ENCODE results near the gene ULK1.
A peak's percentile ranks its signal among the peaks of the same experiment; 100 is the strongest.
"Not testable (repeated sequence)": the region's sequence is repeated elsewhere in the genome, so short reads cannot be mapped to it uniquely, and the experiment has no call there.

ULK1 gene

GRCh38 chr12:131869871-131870418 lies 24.5 kb upstream of the ULK1 start:
- Mint-ChIP-seq H3K4me3 (no peak overlapping the region), H3K27me3 (no peaks in the 10 kb centered on the region), H3K9me3 (no peaks in the 10 kb centered on the region), H3K27ac (no peak overlapping the region), H3K4me1 (ENCODE audit: low read depth) (no peaks in the 10 kb centered on the region), H3K36me3 (ENCODE audit: low read depth) (no peaks in the 10 kb centered on the region)

GRCh38 chr12:131871677-131872076 lies 22.7 kb upstream of the ULK1 start:
- H3K27ac Mint-ChIP-seq: no peak overlapping the region
- no peaks in the 10 kb centered on the region for H3K9me3 Mint-ChIP-seq
- no peaks in the 10 kb centered on the region for H3K36me3 Mint-ChIP-seq (ENCODE audit: low read depth)
- H3K27me3 Mint-ChIP-seq: no peaks in the 10 kb centered on the region
- no peak overlapping the region for H3K4me3 Mint-ChIP-seq
- no peaks in the 10 kb centered on the region for H3K4me1 Mint-ChIP-seq (ENCODE audit: low read depth)

GRCh38 chr12:131872154-131873051 lies 22.0 kb upstream of the ULK1 start:
- Mint-ChIP-seq H3K4me3 (no peak overlapping the region), H3K27me3 (no peaks in the 10 kb centered on the region), H3K36me3 (ENCODE audit: low read depth) (no peaks in the 10 kb centered on the region), H3K4me1 (ENCODE audit: low read depth) (no peaks in the 10 kb centered on the region), H3K27ac (no peak overlapping the region), H3K9me3 (no peaks in the 10 kb centered on the region)

- Mint-ChIP-seq H3K9me3 (no peaks in the 10 kb centered on the region), H3K4me3 (no peak overlapping the region), H3K27me3 (no peaks in the 10 kb centered on the region), H3K36me3 (ENCODE audit: low read depth) (no peaks in the 10 kb centered on the region), H3K4me1 (ENCODE audit: low read depth) (no peaks in the 10 kb centered on the region), H3K27ac (no peak overlapping the region)
These were observed 21.1 kb upstream of the ULK1 start for GRCh38 chr12:131873293-131873692.

- H3K36me3 Mint-ChIP-seq (ENCODE audit: low read depth); H3K4me3 Mint-ChIP-seq; H3K4me1 Mint-ChIP-seq (ENCODE audit: low read depth); H3K27ac Mint-ChIP-seq; H3K9me3 Mint-ChIP-seq; H3K27me3 Mint-ChIP-seq: not testable (repeated sequence)
These were observed 19.4 kb upstream of the ULK1 start for GRCh38 chr12:131874972-131875371.

GRCh38 chr12:131877216-131877615 lies 17.2 kb upstream of the ULK1 start:
- H3K4me3 Mint-ChIP-seq; H3K27me3 Mint-ChIP-seq; H3K27ac Mint-ChIP-seq; H3K9me3 Mint-ChIP-seq; H3K36me3 Mint-ChIP-seq (ENCODE audit: low read depth); H3K4me1 Mint-ChIP-seq (ENCODE audit: low read depth): not testable (repeated sequence)

GRCh38 chr12:131878436-131878835 lies 16.0 kb upstream of the ULK1 start:
- H3K36me3 Mint-ChIP-seq (ENCODE audit: low read depth); H3K9me3 Mint-ChIP-seq; H3K4me3 Mint-ChIP-seq; H3K27ac Mint-ChIP-seq; H3K4me1 Mint-ChIP-seq (ENCODE audit: low read depth); H3K27me3 Mint-ChIP-seq: not testable (repeated sequence)

GRCh38 chr12:131882804-131883520 lies 11.5 kb upstream of the ULK1 start:
- Mint-ChIP-seq H3K27ac (no peak overlapping the region), H3K27me3 (no peaks in the 10 kb centered on the region), H3K4me1 (ENCODE audit: low read depth) (no peaks in the 10 kb centered on the region), H3K9me3 (peaks cover 7% of the 10 kb centered on the region), H3K4me3 (no peak overlapping the region), H3K36me3 (ENCODE audit: low read depth) (no peaks in the 10 kb centered on the region)

GRCh38 chr12:131883521-131883900 lies 10.9 kb upstream of the ULK1 start:
- no peak overlapping the region for H3K27ac Mint-ChIP-seq
- H3K9me3 Mint-ChIP-seq: peaks cover 7% of the 10 kb centered on the region
- H3K4me3 Mint-ChIP-seq: no peak overlapping the region
- no peaks in the 10 kb centered on the region for H3K27me3 Mint-ChIP-seq
- H3K36me3 Mint-ChIP-seq (ENCODE audit: low read depth): no peaks in the 10 kb centered on the region
- no peaks in the 10 kb centered on the region for H3K4me1 Mint-ChIP-seq (ENCODE audit: low read depth)

GRCh38 chr12:131885076-131885475 lies 9.3 kb upstream of the ULK1 start:
- not testable (repeated sequence) for H3K9me3 Mint-ChIP-seq; H3K27ac Mint-ChIP-seq; H3K4me1 Mint-ChIP-seq (ENCODE audit: low read depth); H3K36me3 Mint-ChIP-seq (ENCODE audit: low read depth); H3K4me3 Mint-ChIP-seq; H3K27me3 Mint-ChIP-seq

- H3K27me3 Mint-ChIP-seq: no peaks in the 10 kb centered on the region
- no peak overlapping the region for H3K4me3 Mint-ChIP-seq
- peaks cover 7% of the 10 kb centered on the region for H3K9me3 Mint-ChIP-seq
- no peaks in the 10 kb centered on the region for H3K4me1 Mint-ChIP-seq (ENCODE audit: low read depth)
- H3K27ac Mint-ChIP-seq: no peak overlapping the region
- no peaks in the 10 kb centered on the region for H3K36me3 Mint-ChIP-seq (ENCODE audit: low read depth)
These were observed 8.8 kb upstream of the ULK1 start for GRCh38 chr12:131885543-131886057.

- not testable (repeated sequence) for H3K4me3 Mint-ChIP-seq; H3K4me1 Mint-ChIP-seq (ENCODE audit: low read depth); H3K27me3 Mint-ChIP-seq; H3K36me3 Mint-ChIP-seq (ENCODE audit: low read depth); H3K9me3 Mint-ChIP-seq; H3K27ac Mint-ChIP-seq
These were observed 2.7 kb upstream of the ULK1 start for GRCh38 chr12:131891722-131892121.

GRCh38 chr12:131892711-131893604 lies 1.5 kb upstream of the ULK1 start:
- no peaks in the 10 kb centered on the region for H3K9me3 Mint-ChIP-seq
- H3K4me1 Mint-ChIP-seq (ENCODE audit: low read depth): peaks cover 12% of the 10 kb centered on the region
- no peak overlapping the region for H3K27ac Mint-ChIP-seq
- no peaks in the 10 kb centered on the region for H3K27me3 Mint-ChIP-seq
- no peak overlapping the region for H3K4me3 Mint-ChIP-seq
- H3K36me3 Mint-ChIP-seq (ENCODE audit: low read depth): no peaks in the 10 kb centered on the region

- Mint-ChIP-seq H3K9me3 (no peaks in the 10 kb centered on the region), H3K4me1 (ENCODE audit: low read depth) (peaks cover 12% of the 10 kb centered on the region), H3K27ac (no peak overlapping the region), H3K4me3 (peak overlapping the region; percentile 32), H3K27me3 (no peaks in the 10 kb centered on the region), H3K36me3 (ENCODE audit: low read depth) (no peaks in the 10 kb centered on the region)
These were observed 663 bp upstream of the ULK1 start for GRCh38 chr12:131893605-131894312.

Measured in stimulated activated naive CD8-positive, alpha-beta T cell treated with anti-CD3 and anti-CD28 coated beads, Interleukin-15, Interleukin-2, amounts not matched to agents 100 ng/mL and 50 ng/mL, for 24 hours (primary cell).